Osteoblast (primary cell): Measurements from ENCODE around the gene MYO10. TPM values are rescaled to one million over a fixed set of nuclear protein-coding genes. Genes with fewer than 3 reads are reported as not detected.

Experiments used
- DNase-seq: peaks from one replicate; pipeline ENCODE4 v3.0.0; 2011; ENCODE audit warnings: low spot score, mixed read lengths; ENCODE audit not compliant: insufficient read length; ENCODE audit errors: missing footprints
- H2AFZ ChIP-seq: 2 replicates; pipeline ENCODE4 v1.6.0; 2011; ENCODE audit warnings: mild to moderate bottlenecking, low read length
- H3K27ac ChIP-seq: 2 replicates; pipeline ENCODE4 v1.5.1; 2011; ENCODE audit warnings: mild to moderate bottlenecking, low read depth, low read length, moderate library complexity
- H3K27me3 ChIP-seq: 2 replicates; pipeline ENCODE4 v1.6.0; 2012; ENCODE audit warnings: mild to moderate bottlenecking, control low read depth, inconsistent platforms, low read length, moderate library complexity; ENCODE audit not compliant: insufficient read depth
- H3K36me3 ChIP-seq: 2 replicates; pipeline ENCODE4 v1.5.1; 2011; ENCODE audit warnings: mild to moderate bottlenecking, low read length, control low read depth, moderate library complexity; ENCODE audit not compliant: insufficient read depth
- H3K4me1 ChIP-seq: 2 replicates; pipeline ENCODE4 v1.5.1; 2011; ENCODE audit warnings: mild to moderate bottlenecking, low read length, control low read depth, moderate library complexity; ENCODE audit not compliant: insufficient read depth
- H3K4me2 ChIP-seq: 2 replicates; pipeline ENCODE4 v1.6.0; 2011; ENCODE audit warnings: mild to moderate bottlenecking, low read length; ENCODE audit not compliant: insufficient read depth
- H3K4me3 ChIP-seq: fragments of 200-600 bp; sonication (generic); 3 replicates; pipeline ENCODE4 v1.5.1; 2012; ENCODE audit warnings: mild to moderate bottlenecking, low read length, inconsistent platforms; ENCODE audit not compliant: insufficient read depth
- H3K79me2 ChIP-seq: 2 replicates; pipeline ENCODE4 v1.6.0; 2012; ENCODE audit warnings: mild to moderate bottlenecking, low read length, control low read depth, inconsistent platforms; ENCODE audit not compliant: insufficient read depth
- H3K9me3 ChIP-seq: 2 replicates; pipeline ENCODE4 v1.5.1; 2011; ENCODE audit warnings: low read depth, low read length, control low read depth
- H4K20me1 ChIP-seq: 2 replicates; pipeline ENCODE4 v1.6.0; 2012; ENCODE audit warnings: mild to moderate bottlenecking, low read length, control low read depth; ENCODE audit not compliant: insufficient read depth
- total RNA-seq: library from RNA; depleted of rRNA; stranded (reverse); fragments of >200 nt; gene quantifications from 2 replicates; pipeline ENCODE4 v1.2.3, GENCODE V29; 2012
- TF ChIP-seq, protein P1 (sequence below): IDR thresholded peaks from 2 replicates; pipeline ENCODE4 v1.5.1; 2011; ENCODE audit warnings: mild to moderate bottlenecking, low read depth, low read length, moderate library complexity; ENCODE audit errors: extremely low read depth

Gene MYO10
- total RNA-seq, 1 donor, result 40.9 TPM

DNA sequence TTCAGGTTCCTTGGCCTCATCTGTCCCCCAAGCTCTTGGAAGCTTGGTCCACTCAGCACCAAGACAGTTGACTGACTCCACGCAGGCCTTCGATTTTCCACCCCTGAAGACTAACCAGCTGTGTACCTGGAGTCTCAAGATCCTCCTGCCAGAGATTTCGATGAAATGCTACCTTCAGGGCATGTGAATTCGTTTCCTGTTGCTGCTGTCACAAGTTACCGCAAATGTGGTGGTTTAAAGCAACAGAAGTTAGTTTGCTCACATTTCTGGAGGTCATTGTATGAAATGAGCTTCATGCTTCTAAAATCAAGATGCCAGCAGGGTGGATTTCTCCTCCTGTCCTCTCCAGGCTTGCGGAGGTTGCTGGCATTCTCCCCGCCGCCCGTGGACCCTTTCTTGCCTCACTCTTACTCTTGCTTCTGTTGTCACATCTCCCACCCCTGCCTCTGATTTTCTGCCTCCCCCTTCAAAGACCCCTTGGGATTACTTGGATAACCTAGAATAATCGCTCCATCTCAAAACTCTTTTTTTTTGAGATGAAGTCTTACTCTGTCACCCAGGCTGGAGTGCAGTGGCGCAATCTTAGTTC, 291.7 kb downstream of the MYO10 start:
- no peak overlapping the region for H2AFZ ChIP-seq
- no peaks in the 10 kb centered on the region for H3K79me2 ChIP-seq
- no peak overlapping the region for H3K4me2 ChIP-seq
- H3K4me1 ChIP-seq, result no peaks in the 10 kb centered on the region
- DNase-seq, result no peak
- no peaks in the 10 kb centered on the region for H4K20me1 ChIP-seq
- H3K27me3 ChIP-seq, result no peaks in the 10 kb centered on the region
- TF ChIP-seq, protein P1, sequence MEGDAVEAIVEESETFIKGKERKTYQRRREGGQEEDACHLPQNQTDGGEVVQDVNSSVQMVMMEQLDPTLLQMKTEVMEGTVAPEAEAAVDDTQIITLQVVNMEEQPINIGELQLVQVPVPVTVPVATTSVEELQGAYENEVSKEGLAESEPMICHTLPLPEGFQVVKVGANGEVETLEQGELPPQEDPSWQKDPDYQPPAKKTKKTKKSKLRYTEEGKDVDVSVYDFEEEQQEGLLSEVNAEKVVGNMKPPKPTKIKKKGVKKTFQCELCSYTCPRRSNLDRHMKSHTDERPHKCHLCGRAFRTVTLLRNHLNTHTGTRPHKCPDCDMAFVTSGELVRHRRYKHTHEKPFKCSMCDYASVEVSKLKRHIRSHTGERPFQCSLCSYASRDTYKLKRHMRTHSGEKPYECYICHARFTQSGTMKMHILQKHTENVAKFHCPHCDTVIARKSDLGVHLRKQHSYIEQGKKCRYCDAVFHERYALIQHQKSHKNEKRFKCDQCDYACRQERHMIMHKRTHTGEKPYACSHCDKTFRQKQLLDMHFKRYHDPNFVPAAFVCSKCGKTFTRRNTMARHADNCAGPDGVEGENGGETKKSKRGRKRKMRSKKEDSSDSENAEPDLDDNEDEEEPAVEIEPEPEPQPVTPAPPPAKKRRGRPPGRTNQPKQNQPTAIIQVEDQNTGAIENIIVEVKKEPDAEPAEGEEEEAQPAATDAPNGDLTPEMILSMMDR, result no peak
- H3K9me3 ChIP-seq, result no peaks in the 10 kb centered on the region
- H3K36me3 ChIP-seq, result no peaks in the 10 kb centered on the region
- no peak overlapping the region for H3K4me3 ChIP-seq
- no peak overlapping the region for H3K27ac ChIP-seq

GRCh38 chr5:16642867-16643266, 293.2 kb downstream of the MYO10 start:
- H3K4me2 ChIP-seq, result no peak overlapping the region
- H2AFZ ChIP-seq, result no peak overlapping the region
- no peaks in the 10 kb centered on the region for H3K9me3 ChIP-seq
- no peaks in the 10 kb centered on the region for H4K20me1 ChIP-seq
- DNase-seq, result no peak
- no peaks in the 10 kb centered on the region for H3K79me2 ChIP-seq
- TF ChIP-seq, protein P1, result no peak
- H3K4me1 ChIP-seq, result no peaks in the 10 kb centered on the region
- H3K4me3 ChIP-seq, result no peak overlapping the region
- H3K36me3 ChIP-seq, result no peaks in the 10 kb centered on the region
- no peak overlapping the region for H3K27ac ChIP-seq
- H3K27me3 ChIP-seq, result no peaks in the 10 kb centered on the region

DNA sequence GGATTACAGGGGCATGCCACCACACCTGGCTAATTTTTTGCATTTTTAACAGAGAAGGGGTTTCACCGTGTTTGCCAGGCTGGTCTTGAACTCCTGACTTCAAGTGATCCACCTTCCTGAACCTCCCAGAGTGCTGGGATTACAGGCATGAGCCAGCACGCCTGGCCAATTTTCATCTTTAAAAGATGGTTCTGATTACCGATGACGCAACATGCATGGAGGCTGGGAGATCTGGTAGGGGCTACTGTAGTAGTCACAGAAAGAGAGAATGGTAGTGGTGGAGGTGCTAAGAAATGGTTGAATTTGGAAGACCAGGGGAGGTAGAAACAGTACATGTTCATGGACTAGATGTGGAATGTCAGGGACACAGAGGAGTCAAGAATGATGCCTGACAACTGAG, 296.9 kb downstream of the MYO10 start:
- no peak for DNase-seq
- Histone ChIP-seq H2AFZ (no peak overlapping the region), H3K4me3 (no peak overlapping the region), H4K20me1 (no peaks in the 10 kb centered on the region), H3K27ac (no peak overlapping the region), H3K36me3 (no peaks in the 10 kb centered on the region), H3K9me3 (no peaks in the 10 kb centered on the region), H3K4me1 (no peaks in the 10 kb centered on the region), H3K27me3 (no peaks in the 10 kb centered on the region), H3K4me2 (no peak overlapping the region), H3K79me2 (no peaks in the 10 kb centered on the region)
- TF ChIP-seq, protein P1, result no peak

DNA sequence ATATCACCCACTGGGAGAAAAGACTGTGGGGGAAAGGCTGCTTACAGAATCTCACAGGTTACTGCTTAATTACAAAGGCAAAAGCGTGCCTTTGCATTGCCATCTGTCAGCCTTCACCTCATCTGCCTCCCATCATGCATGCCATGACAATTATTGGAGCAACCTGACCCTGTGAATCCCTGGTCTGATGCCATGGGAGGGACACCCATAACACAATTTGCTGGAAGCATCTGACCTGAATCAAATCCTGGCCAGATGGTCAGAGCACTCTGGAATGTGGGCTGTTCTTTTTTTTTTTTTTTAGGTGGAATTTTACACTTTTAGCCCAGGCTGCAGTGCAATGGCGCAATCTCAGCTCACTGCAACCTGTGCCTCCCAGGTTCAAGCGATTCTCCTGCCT, 307.7 kb downstream of the MYO10 start:
- H3K27me3 ChIP-seq, result peaks cover 19% of the 10 kb centered on the region
- H3K27ac ChIP-seq, result no peak overlapping the region
- H3K4me3 ChIP-seq, result no peak overlapping the region
- H3K4me2 ChIP-seq, result no peak overlapping the region
- no peak overlapping the region for H2AFZ ChIP-seq
- TF ChIP-seq, protein P1, result no peak
- no peaks in the 10 kb centered on the region for H3K9me3 ChIP-seq
- H4K20me1 ChIP-seq, result no peaks in the 10 kb centered on the region
- H3K36me3 ChIP-seq, result no peaks in the 10 kb centered on the region
- DNase-seq, result no peak
- H3K79me2 ChIP-seq, result no peaks in the 10 kb centered on the region
- no peaks in the 10 kb centered on the region for H3K4me1 ChIP-seq
